Stimulated activated CD4-positive, alpha-beta T cell treated with anti-CD3 and anti-CD28 coated beads, Interleukin-12 subunit alpha, Interleukin-12 subunit beta, amount 100 ng/mL, for 4 hours (primary cell): ENCODE results near the gene TMED1.

Experiments used
- DNase-seq: peaks from one replicate; pipeline ENCODE4 v3.0.0-alpha.2; 2020

The TMED1 gene

DNA sequence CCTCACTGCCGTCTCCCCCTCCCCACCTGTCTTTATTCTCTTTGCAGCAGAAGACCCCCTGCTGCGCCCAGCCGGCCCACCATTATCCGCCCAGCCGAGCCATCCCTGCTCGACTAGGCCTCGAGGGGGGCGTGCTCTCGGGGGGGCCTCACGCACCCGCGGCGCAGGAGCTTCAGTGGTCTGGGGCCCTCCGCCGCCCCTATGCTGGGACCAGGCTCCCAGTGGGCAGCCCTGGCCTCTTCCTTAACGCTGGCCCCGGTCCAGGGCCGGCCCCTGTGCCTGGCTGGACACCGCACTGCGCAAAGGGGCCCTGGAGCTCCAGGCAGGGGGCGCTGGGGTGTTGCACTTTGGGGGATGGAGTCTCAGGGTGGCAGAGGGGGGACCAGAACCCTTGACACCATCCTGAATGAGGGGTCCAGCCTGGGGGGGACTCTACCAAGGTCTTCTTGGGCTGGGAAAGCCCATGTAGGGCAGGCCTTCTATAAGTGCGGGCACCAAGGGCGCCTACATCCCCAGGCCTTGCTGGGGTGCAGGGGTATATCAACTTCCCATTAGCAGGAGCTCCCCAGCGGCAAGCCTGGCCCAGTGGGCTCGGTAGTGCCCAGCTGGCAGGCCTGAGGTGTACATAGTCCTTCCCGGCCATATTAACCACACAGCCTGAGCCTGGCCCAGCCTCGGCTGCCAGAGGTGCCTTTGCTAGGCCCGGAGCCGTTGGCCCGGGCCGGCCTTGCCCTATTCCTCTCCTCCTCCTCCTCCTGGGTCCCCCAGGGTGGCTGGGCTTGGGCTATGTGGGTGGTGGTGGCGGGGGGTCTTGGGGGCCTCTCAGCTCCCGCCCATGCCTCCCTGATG, 4.9 kb downstream of the TMED1 start:
- no peak for DNase-seq

GRCh38 chr19:10830370-10830769, 5.6 kb downstream of the TMED1 start:
- no peak for DNase-seq

DNA sequence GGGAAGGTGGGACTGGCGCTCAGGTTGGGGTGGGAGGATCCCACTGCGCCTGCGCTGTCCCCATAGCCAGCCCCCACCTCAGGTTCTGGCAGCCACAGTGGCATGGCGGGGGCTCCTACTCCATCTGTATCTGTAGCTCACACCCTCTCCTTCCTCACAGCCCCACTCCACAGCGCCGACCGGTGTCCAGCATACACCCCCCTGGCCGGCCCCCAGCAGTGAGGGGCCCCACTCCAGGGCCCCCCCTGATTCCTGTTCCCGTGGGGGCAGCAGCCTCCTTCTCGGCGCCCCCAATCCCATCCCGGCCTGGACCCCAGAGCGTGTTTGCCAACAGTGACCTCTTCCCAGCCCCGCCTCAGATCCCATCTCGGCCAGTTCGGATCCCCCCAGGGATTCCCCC, 6.0 kb downstream of the TMED1 start:
- no peak for DNase-seq

GRCh38 chr19:10828981-10829821, 6.8 kb downstream of the TMED1 start:
- no peak for DNase-seq

GRCh38 chr19:10826846-10827245, 9.2 kb downstream of the TMED1 start:
- DNase-seq, result no peak

- no peak for DNase-seq
These were observed 9.8 kb downstream of the TMED1 start for GRCh38 chr19:10826231-10826630.

DNA sequence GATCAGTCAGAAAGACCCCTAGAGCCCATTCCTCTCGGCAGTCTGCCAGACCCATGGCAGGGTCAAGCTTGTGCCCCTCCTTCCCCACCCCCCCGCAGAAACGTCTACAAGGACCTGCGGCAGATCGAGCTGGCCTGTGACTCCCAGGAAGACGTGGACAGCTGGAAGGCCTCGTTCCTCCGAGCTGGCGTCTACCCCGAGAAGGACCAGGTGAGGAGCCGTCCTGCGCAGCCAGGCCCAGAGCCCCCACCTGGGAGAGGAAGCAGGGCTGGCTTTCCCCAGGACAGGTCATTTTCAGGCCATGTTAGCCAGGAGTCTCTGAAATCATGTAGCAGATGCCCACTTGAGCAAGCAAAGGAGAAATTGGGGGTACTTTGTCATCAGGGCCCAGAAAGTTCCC, 12.3 kb downstream of the TMED1 start:
- DNase-seq, result no peak

DNA sequence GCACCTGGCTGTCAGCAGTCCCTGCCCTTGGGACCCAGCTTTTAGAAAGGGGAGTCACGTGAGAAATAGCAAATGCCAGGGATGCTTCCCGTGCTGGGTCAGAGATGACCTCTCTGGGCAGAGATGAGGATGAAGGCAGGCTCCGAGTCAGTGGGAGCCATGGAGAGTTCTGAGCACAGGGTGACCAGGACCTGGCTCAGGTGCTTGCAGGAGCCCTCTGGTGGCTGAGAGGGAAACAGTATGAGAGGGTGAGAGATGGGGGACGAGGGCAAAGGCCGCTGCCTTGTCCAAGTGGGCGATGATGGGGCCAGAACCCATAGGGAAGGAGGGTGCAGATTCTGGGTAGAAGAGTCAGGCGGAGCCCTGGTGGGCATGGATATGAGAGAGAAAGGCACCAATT, 15.8 kb downstream of the TMED1 start:
- DNase-seq, result no peak

- DNase-seq, result no peak
These were observed 16.6 kb downstream of the TMED1 start for GRCh38 chr19:10819124-10820060.

DNA sequence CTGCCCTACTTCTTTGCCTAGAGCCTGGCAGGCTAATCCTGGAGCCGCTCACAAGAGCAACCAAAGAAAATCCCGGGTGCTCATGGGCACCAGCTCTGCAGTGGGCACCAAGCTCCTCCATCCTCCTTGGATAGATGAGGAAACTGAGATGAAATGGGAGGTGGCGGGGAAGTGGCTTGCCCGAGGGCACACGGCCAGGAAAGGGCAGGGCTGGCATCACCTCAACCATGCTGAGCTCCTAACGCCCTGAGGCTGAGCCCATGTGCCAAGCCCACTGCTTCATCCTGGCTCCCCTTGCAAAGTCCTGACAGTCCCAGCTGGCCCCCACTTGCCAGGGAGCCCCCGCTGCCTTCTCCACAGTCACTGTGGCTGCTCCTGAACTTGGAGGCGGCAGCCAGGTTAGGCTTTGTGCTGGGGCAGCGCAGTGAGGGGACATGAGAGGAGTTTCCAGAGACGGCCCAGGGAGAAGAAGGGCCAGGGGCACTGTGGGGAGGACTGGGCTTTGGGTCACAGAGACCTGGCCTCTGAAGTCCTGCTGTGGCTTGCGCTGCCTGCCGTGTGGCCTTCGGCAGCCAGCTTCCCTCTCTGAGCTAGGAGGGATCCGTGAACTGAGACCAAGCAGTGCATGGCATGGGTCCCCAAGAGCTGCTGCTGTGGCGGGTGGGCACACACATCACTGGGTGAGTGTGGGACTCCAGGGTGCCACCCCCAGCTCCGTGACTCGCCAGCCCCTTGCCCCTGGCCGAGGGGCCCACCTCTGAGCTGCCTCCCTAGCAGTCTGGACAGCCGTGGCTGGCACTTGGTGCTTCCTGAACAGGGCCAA, 17.5 kb downstream of the TMED1 start:
- DNase-seq, result no peak

- no peak for DNase-seq
These were observed 18.5 kb downstream of the TMED1 start for GRCh38 chr19:10817291-10818038.

GRCh38 chr19:10816691-10817090, 19.3 kb downstream of the TMED1 start:
- DNase-seq, result no peak

GRCh38 chr19:10815969-10816644, 19.9 kb downstream of the TMED1 start:
- no peak for DNase-seq

DNA sequence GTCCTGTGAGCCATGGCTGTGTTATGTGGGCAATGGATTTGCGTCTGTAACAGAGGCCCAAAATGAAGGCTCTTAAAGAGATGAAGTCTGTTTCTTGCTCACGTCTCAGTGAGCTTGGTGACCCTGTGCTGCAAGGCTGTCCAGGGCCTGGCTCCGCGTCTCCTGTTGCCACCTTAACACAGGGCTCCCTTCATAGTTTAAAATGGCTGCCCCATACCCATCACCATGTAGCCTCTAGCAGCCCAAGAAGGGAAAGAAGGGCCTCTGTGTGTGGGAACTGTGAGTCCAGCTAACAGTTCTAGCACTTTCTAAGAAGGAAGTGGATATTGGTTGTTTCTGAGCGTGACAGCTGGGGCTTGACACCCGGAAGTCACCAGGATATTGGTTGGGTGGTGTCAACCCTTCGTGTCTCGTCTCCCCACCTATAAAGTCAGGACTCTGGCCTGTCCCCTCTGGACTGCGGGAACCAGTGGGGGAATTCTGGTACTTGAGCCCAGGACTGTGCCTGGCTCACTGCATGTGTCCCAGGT, 20.9 kb downstream of the TMED1 start:
- DNase-seq, result no peak

DNA sequence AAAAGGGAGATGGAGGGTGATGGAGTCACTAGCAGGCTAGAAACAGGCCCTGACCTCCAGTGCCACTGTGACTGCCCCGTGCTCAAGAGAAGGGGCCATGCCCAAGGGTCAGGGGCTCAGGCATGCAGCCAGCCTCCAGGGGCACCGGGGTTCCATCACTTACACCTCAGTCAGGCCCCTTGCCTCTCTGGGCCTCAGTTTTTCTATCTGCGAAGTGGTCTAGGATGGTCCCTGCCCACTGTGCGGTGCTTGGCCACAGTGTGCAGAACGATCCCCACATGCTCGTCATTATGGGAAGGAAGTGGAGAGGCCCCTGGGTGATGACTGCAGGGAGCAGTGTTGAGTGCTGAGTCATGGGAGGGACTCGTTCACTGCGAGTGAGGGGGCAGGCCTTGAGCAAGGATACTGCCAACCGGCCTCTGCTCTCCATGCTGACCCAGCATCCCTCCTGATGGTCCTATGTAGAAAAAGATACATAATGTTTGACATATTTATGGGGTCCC, 23.1 kb downstream of the TMED1 start:
- no peak for DNase-seq

GRCh38 chr19:10812196-10812595, 23.8 kb downstream of the TMED1 start:
- no peak for DNase-seq

GRCh38 chr19:10811391-10812111, 24.5 kb downstream of the TMED1 start:
- no peak for DNase-seq

- DNase-seq, result no peak
These were observed 26.2 kb downstream of the TMED1 start for GRCh38 chr19:10809651-10810285.
